AG08395 (cell line): ENCODE results near the gene C6orf132.
"Not testable (repeated sequence)": the region's sequence is repeated elsewhere in the genome, so short reads cannot be mapped to it uniquely, and the experiment has no call there.

ENCODE experiments used
- DNase-seq: peaks from one replicate; pipeline ENCODE4 v3.0.0; 2012; ENCODE audit warnings: mixed read lengths, low spot score

C6orf132 gene, protein sequence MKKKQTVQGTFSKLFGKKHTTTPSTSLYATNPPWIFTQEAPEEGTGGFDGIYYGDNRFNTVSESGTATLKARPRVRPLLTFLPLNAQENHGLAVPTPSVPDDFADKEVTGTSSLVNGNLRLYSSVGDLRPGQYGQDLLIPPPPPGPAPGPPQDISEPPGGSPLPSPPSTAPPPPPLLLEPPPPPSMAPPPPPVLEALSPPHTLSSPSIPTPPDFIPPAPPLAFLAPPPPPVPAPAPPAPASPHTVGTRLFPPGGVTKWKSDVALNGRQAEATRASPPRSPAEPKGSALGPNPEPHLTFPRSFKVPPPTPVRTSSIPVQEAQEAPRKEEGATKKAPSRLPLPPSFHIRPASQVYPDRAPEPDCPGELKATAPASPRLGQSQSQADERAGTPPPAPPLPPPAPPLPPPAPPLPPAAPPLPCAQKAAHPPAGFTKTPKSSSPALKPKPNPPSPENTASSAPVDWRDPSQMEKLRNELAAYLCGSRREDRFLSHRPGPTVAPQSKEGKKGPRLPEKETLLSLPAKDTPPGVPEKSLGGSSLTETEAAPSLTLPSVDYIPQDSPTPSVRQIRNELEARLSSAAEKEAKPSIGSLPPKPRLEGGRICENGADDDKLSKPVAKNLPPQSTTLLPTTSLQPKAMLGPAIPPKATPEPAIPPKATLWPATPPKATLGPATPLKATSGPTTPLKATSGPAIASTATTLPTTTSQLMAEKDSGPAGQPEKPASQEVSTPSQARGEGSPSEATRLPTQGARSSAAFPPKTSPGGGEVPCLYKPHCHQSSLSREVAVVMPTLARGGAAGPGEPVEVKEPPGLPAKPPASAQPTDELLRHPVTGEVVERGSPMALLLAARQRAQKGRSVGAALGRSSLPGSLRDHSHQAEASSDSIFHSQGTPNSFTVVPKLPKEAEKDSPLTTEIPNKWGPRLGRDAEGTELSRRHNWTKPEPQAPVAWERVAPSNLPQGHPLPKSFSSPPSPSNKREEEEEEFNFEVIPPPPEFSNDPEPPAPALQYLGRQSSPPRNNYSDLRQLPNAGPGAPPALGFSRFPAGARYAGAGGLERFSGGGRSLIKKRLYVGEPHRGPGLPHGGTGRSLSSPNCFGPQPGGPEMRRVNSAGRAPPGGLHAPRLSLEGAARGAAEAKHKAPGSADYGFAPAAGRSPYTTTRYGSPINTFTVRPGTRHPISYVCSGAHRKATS

DNA sequence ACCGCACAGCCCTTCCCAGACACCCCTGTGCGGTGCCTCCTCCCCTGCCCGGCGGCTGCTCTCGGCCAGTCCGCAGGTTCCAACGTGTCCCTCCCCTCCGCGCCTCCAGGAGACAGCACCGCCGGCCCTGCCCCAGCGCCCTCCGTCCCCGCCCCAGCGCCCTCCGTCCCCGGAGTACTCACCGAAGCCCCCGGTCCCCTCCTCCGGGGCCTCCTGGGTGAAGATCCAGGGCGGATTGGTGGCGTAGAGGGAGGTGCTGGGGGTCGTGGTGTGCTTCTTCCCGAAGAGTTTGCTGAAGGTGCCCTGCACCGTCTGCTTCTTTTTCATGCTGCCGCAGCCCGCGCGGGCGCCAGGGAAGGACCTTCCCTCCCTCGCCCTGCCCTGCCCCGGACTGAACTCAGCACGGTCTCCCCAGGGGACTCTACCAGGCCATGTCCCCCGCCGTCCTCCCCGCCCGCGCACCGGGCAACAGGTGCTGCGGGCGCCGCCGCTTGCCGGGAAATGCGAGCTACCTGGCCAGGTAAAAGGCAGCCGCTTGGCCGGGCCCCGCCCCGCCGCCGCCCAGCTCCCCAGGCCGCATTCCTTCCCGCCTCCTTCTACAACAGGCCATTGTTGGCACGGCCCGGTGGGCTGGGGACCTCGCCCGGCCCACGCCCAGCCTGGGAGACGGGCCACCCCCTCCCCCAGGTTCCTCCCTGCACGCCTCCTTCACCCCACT, at the start of gene C6orf132:
TSS of gene C6orf132 (minus strand) at position 503 of the 718 bp plus-strand sequence. CDS start at position 327, 176 bp downstream.
- DNase-seq, result peak; percentile 35

DNA sequence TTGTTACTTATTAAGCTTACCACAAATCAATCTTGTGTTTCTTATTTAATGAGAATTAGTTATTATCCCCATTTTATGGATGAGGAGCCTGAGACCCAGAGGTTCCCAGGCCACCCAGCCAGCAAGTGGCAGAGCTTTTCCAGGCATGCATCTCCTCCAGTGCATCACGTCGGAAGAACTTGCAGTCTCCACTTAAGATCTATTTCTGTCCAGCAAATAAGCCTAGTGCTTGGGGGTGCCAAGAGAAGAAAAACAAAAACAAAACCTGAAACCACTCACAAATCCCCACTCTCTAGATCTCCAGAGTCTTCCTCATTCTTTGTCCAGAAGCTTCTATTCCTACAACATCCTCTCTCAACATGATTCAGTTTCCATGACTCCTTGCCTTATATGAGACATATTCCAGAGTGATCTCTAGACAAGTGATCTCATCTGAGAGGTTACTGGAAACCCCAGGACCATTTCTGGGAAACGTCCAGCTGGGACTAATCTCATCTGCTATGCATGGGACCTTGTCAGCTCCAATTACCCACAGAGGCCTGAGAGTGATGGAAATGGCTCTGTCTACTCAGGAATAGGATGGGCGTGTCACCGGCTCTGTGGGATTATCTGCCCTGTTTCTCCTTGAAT, 48.2 kb upstream of the C6orf132 start:
- DNase-seq, result peak; percentile 53

DNA sequence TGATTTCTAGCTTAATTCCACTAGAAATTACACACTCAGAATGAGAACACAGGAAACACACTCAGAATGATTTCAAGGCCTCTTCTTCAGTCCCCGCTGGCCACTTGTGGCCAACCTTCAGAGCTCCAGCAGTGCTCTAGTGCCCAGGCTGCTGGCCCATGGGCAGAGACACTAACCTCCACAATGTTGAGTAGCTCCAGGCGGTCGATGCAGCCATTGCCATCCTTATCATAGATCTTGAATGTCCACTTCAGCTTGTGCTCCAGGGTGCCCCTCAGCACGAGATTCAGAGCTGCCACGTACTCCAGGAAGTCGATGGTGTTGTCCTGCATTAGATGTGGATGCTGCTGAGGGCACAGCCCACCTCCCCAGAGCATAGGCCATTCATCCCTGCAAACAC, 46.0 kb upstream of the C6orf132 start:
- no peak for DNase-seq

DNA sequence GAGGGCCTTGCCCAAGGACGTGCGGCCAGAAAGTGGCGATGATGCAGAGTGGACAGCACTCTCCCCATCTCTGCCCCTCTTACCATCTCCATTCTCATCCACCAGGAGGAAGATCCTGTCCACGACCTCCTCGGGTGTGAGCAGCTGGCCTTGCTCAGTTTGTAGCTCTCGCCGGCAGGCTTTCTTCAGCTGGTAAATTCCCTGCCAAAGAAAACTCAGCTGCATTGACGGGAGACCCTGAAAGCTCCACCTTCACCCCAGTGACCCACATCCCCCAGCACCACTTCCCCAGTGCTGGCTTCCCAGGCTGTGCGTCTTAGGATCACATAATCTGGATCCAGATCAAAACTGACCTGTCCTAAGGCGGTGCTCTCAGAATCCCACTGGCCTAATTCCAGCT, 43.2 kb upstream of the C6orf132 start:
- DNase-seq, result no peak

DNA sequence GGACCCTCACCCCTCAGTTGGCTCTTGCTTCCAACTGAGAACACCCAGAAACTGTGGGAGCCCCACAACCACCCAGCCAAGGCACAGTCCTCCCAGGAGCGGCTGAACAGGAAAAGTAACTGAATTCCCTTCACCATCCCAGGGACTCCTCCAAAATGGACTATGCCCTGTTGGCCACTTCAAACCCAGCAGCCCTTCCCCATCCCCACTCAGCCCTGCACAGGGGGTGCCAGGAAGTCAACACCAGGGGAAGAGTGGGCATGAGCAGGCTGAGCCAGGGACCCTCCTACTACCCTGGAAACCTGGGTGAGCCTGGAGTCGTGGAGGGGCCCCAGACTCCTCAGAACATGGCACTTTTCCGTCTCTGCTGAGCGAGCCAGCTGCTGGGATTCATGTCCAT, 42.1 kb upstream of the C6orf132 start:
- no peak for DNase-seq

DNA sequence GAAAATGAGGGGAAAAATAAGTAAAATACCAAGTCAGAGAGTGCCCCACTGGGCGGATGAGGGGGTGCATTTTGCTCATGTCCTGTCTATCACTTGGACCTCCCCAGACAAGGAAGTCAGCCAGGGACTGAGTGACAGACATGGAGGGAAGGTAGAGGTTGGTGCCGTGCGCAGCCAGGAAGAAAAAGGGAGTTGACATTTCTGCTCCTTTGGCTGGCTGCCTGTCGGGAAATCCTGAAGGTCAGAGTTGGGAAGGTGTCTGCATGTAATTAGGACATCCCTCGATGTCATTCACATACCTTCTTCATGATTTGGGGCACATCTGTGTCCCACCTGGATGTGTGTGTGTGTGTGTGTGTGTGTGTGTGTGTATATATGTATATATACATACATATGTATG, 39.7 kb upstream of the C6orf132 start:
- DNase-seq, result no peak

DNA sequence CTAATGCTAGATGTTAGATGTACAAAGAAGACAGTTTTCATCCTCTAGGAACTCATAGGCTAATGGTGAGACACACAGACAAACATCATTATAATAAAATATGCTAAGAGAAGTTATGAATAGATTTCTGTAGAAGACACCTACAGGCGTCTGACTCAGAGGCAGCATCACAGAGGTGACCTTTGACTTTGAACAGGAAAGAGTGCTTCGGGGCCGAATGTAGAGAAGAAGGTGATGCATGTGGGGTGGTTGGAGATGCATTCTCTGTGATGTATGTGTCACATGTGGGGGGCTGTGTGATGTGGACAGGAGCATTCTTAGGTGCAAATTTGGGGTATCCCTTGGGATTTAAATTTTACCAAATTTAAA, 37.5 kb upstream of the C6orf132 start:
- no peak for DNase-seq

DNA sequence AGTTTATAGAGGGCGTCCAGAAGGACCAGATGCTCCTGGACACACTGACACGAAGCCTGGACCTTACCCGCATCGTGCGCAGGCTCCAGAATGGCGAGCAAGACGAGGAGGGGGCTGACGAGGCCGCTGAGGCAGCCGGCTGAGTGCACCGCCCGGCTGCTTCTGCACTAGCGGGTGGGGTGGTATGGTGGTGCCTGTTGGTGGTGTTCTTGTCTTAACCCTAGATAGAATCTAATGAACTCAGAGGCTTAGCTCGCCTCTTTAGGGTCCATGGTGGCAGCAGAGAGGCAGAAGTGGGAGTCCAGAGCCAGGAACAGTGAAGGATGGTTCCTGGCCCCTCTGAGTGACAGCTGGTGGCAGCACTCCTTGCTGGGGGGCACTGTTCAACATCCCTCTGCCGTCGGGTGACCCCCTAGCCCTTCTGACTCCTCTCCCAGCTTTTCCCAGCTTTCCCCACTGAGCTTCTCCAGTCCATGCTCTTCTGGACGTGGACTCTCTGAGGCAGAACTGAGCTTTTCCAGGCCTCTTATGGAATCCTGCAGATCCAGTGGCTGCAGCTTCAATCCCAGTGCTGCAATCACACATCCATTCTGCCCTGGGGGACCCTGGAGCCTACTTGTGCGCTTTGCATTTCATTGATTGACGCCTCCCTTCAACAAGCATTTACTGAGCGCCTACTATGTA, 37.0 kb upstream of the C6orf132 start:
- no peak for DNase-seq

DNA sequence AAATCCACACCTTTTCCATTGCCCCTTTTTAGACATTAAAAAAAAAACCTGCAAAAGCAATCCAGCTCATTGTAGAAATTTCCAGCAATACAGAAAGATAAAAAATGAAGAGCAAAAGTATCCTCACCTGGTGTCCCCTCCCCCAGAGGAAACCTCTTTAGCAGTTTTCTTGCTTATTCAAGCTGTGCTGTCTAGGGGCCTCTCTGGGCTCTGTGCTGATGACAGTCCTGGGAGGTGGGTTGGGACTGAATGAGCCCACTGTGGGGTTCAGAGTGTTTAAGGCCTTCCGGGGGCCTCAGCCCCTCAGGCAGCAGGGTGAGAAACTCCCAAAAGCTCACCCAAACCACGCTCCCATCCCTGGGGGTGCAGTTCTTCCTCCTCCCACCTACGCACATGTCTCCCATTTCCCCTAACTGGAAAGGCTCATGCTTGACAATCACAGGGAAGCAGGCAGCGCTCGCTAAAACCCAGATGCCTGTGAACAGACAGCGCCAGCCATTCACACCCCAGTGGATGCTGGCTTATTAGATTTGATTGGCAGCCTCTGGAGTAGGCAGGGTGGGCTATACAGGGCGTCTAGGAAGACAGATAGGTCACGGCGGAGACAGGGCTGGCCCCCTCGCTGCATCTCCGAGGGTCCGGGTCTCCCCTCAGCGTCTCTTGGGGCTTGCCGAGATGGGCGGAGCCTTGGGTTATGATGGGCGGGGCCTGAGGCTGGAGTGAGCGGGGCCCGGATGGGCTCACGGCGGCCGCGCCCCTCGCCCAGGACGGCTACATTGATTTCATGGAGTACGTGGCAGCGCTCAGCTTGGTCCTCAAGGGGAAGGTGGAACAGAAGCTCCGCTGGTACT, 35.3 kb upstream of the C6orf132 start:
- no peak for DNase-seq

DNA sequence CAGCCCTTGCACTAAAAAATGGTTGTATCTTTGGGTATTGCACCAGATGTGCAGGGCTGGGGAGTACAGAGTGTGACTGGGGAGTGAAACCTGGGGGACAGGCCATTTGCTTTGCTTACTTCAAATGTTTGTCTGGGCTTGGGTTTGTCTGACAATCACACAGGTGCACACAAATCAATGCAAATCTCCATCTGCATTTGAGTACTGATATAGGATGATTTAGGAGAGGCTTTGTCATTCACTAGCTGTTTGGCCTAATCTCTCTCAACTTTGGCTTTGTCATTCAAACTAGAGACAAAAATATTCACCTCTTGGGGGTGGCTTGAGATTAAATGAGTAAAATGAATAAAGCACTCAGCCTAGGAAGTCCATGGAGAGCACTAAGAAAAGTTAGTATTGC, 34.6 kb upstream of the C6orf132 start:
- no peak for DNase-seq

DNA sequence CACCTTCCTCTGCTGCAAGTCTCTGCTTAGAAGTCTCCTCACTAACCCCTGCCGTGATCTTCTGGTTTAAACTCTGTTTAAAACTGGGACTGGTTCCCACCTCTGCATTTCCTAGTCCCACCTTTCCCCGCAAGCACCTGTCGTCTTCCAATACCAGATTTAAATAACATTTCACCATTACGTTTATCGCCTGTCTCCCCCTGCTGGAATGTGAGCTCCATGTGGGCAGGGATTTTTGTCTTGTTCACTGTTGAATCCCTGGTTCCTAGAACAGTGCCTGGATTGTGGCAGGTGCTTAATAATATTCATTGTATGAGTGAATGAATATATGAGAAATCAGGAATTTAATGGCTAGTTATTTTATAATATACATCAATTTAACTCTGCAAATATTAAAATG, 33.4 kb upstream of the C6orf132 start:
- no peak for DNase-seq

DNA sequence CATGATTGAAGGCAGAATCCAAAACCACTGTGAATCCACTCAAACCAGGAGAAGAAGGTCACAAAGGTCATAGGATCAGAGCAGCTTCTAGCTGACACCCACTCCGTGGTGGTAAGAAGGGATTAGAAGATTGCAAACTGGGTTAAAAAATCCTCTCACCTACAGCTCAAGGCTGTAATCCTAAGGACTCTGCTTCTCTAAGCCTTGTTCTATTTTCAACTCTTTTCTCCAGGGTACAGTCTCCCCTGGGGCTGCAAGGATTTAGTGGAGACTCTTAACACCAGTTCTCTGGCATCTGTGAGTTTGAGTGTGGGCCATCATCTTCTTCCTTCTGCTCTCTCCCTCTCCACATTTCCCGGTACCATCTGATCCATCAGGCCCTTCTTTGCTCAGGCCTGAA, 30.7 kb upstream of the C6orf132 start, which contains the start of gene GUCA1A:
TSS of gene GUCA1A (plus strand) at position 264 of the 400 bp plus-strand sequence. CDS start 250 bp downstream, outside the sequence.
- DNase-seq, result no peak

DNA sequence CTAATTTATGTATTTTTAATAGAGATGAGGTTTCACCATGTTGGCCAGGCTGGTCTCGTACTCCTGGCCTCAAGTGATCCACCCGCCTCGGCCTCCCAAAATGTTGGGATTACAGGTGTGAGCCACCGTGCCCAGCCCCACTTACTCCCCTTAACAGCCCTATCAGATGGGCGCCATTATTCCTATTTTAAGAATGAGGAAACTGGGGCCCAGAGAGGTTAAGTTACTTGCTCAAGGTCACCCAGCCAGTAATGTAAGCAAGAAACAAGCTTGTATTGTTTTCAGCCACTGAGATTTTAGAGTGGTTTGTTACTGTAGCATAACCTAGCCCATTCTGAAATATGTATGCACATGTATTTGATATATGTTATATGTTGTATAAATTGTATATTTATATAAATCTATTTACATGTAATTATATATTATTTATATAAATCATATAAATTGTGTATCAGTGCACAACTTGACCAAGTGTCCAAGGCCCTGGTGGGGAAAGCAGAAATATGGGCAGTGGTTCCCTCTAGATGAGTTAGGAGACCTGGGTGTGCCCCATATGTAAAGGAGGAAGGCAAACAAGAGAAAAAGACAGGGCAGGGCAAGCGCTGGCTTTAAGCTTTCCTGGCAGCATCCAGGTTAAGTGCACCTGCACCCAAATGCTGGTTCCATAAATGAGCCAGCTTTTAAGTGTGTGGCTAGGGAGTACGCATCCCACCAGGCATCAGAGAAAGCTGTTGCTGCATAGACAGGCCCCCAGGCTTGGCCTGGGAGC, 29.6 kb upstream of the C6orf132 start:
- no peak for DNase-seq

DNA sequence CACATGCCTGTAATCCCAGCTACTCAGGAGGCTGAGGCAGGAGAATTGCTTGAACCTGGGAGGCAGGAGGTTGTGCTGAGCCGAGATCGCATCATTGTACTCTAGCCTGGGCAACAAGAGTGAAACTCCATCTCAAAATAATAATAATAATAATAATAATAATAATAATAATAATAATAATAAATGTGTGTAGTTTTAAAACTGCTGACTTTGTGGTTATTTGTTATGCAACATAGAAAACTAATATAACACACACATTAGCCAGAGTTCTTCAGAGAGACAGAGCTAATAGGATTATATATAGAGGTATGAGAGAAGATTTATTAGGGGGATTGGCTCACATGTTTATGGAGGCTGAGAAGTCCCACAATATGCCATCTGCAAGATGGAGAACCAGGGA, 27.4 kb upstream of the C6orf132 start:
- DNase-seq, result not testable (repeated sequence)

DNA sequence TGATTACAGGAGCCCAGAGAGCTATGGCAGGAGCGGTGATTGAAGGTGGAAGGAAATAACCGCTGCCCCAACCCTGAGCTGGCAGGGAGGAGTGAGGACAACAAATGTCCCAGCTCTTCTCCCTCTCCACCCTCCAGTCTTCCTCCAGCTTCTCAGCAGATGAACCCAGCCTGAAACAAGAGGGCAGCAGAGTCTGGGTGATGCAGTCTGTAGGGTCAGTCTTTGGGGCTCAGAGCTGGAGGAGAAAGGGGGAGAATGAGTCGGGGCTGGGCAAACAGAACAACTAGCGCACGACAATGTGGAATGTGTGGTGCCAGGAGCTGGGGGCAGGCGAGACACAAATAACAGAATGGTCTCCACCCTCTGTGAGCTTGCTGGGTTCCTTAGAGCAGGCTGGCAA, 26.2 kb upstream of the C6orf132 start:
- DNase-seq, result no peak

DNA sequence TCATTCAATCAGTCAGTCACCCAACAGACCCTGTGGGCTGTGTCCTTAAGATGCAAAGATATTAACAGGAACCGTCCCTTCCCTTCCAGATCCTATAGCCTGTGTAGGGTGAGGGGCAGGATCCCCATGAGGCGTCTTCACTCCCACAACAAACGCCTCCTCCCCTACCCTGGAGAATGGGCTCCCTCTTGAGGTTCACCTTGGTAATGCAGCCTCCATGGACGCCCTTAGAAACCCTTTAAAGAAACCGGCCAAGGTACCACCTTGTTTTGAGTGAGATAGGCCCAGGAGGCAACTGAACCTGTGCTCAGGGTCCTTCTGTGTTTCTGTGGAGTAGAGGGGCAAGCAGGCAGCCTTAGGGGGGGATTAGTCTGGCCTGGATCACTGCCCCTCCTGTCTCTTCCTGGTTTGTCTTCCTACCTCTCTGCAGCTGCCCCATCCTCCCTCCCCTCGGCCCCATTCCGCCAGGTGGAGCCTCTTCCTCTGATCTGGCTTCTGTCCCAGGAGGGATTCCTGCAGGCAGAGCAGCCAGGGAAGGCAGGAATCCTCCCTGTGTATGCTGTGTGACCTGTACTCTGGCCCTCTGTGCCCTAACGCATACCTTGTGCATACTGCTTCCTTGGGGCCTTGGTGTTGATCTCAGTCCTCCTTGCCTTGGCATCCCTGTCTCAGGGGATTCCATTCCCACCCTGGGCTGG, 24.2 kb upstream of the C6orf132 start:
- peak; percentile 73 for DNase-seq

DNA sequence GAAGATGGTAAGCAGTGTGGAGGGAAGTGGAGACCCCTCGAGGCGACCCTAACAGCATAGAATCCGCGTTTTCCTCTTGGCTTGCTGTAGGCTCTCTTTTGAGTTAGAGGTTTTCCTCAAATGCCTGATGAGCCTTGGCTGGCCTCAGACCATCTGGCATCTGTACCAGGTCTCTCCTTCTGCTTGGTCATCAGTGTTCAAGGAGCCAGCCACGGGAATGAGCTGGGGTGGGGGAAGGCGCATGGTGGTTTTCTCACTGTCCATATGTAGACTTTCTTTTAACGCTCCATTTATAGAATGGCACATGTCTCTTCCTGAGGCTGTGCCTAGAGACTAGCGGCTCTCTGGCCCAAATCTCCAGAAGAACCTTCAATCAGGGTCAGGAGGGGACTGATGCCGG, 22.6 kb upstream of the C6orf132 start:
- DNase-seq, result peak; percentile 86

DNA sequence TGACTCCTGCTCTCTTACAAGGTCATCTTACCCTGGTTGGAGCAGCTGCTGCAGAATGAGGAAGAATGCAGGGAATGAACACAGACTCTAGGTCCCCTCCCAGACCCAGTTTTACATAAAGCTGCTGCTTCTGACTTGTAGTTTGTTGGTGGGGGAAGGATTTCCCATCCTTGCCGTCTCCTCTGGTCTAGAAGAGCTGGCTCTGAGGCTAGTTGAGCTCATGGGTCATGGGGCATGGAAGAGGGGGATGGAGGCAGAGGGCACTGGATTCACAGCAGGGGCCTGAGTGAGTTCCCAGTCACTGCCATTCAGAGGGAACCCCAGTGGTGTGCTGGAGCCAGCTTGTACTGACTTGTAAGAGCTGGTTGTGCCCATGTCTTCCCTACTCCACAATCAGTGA, 21.6 kb upstream of the C6orf132 start:
- peak; percentile 41 for DNase-seq
